HG03060 (cell line): Measurements from ENCODE around the gene LSR.

Experiments used
- ATAC-seq: cut with Tn5 transposase; IDR thresholded peaks from one replicate; pipeline ENCODE4 v1.9.1; 2021; ENCODE audit warnings: low read depth, moderate number of reproducible peaks; ENCODE audit not compliant: unreplicated experiment

Gene LSR, protein sequence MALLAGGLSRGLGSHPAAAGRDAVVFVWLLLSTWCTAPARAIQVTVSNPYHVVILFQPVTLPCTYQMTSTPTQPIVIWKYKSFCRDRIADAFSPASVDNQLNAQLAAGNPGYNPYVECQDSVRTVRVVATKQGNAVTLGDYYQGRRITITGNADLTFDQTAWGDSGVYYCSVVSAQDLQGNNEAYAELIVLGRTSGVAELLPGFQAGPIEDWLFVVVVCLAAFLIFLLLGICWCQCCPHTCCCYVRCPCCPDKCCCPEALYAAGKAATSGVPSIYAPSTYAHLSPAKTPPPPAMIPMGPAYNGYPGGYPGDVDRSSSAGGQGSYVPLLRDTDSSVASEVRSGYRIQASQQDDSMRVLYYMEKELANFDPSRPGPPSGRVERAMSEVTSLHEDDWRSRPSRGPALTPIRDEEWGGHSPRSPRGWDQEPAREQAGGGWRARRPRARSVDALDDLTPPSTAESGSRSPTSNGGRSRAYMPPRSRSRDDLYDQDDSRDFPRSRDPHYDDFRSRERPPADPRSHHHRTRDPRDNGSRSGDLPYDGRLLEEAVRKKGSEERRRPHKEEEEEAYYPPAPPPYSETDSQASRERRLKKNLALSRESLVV

GRCh38 chr19:35248310-35249145 lies at the start of gene LSR:
Gene LSR (plus strand): TSS chr19:35249002. CDS start chr19:35249023, 21 bp downstream.
- ATAC-seq = no peak

GRCh38 chr19:35199481-35199880 lies 49.3 kb upstream of the LSR start:
- no peak for ATAC-seq

DNA sequence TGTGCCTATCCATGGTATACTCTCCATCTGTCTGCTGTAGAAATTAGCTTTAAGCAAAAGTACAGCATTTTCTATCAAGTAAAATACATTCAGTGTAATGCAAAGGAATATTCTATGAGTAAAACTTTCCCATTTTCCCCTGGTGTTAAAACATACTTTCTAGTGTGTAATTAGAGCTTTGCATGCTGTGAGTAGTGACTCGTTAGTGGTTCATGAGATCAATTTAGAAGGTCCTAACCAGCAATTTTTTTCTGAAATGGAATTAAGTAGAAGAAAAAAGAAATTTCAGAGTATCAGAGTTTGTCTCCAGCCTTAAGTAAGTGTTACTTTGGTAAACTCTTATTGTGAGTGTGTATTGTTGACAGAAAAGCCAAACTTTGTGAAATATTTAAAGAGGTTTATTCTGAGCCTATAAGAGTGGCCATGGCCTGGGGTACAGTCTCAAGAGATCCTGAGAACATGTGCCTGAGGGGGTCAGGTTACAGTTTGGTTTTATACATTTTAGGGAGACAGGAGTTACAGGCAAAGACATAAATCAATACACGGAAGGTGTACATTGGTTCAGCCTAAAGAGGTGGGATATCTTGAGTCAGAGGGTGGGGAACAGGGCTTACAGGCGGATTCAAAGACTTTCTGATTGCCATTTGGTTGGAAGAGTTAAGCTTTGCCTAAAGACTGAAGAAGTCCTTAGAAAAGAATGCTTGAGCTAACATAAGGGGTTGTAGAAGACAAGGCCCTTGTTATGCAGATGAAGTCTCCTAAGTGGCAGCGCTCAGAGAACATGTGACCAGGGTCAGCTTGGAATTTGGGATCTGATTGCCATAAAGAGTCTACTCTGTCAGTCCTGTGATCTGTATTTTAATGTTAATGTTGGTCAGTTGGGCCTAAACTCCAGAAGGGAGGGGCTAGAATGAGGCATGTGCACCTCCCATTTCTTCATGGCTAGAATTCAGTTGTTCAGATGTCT lies 45.8 kb upstream of the LSR start:
- ATAC-seq = no peak

GRCh38 chr19:35204799-35205732 lies 43.7 kb upstream of the LSR start:
- no peak for ATAC-seq

- ATAC-seq = no peak
Measured at GRCh38 chr19:35205733-35206323, 43.0 kb upstream of the LSR start.

DNA sequence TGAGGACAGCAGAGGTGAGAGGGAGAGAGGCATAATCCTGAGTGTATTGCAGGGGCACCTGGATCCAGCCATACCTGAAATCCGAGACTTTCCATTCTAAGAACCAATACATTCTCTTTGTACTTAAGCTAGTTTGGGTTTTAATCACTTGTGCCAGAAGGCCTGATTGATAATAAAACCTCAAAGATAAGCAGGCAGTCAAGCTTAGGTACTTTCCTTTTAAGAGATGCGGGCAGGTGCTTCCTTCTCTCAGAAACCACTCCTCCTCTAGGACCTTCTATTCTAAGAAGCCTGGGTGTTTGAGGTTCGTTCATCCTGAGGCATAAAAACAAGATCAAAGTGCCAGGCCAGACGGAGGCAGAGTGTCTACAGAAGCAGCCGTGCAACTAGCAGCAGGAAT lies 42.4 kb upstream of the LSR start:
- ATAC-seq = no peak

GRCh38 chr19:35206855-35207254 lies 41.9 kb upstream of the LSR start:
- ATAC-seq = no peak

- no peak for ATAC-seq
Measured at GRCh38 chr19:35207391-35207871, 41.4 kb upstream of the LSR start.

- ATAC-seq = no peak
Measured at GRCh38 chr19:35208121-35208520, 40.7 kb upstream of the LSR start.

GRCh38 chr19:35209646-35210045 lies 39.2 kb upstream of the LSR start:
- no peak for ATAC-seq

GRCh38 chr19:35211545-35212230 lies 37.1 kb upstream of the LSR start:
- no peak for ATAC-seq

DNA sequence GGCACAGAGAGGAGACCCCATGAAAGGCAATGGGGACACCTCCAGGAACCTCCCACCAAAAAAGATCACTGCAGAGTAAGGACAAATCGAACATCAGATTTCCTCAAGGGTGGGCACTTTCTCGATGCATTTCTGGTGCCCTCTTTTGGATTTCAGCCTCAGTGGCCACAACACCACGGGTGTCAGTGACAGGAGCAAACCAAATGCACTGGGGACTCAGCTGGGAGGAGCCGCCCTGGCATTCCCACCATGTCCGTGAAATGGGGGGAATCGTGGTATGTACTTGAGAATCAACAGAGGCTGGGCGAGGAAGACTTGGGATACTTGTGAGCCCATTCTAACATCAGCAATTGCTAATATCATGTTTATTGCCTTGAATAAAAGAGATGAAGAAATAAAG lies 36.6 kb upstream of the LSR start:
- no peak for ATAC-seq

GRCh38 chr19:35213663-35214632 lies 34.9 kb upstream of the LSR start:
- ATAC-seq = peak; percentile 62

- no peak for ATAC-seq
Measured at GRCh38 chr19:35214766-35215422, 33.9 kb upstream of the LSR start.

DNA sequence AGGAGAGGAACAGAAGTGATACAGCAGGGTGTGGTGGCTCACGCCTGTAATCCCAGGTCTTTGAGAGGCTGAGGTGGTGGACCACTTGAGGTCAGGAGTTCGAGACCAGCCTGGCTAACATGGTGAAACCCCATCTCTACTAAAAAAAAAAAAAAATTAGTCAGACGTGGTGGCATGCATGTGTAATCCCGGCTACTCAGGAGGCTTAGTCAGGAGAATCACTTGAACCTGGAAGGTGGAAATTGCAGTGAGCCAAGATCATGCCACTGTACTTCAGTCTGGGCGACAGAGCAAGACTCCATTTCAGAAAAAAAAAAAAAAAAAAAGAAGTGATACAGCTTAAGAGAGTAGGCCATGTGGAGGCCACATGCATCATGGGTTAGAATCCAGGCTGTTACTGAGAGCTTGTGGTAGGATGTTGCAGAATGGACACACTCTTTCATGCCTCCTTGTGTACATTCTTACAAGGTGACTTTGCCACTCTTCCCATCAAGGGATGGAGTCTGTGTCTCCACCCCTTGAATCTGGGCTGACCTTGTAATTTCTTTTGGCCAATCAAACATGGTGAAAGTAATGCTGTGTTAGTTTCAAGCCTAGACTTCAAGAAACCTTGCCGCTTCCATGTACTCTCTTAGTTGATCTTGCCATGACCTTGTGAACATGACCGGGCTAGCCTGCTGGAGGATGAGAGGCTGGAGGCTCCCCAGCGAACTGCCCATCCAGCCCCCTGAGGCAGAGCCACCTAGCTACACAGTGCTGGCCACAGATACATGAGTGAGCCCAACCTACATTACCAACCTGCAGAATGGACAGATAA lies 32.6 kb upstream of the LSR start:
- no peak for ATAC-seq
